ENCODE measurements around the gene ZMIZ2.
"Not testable (repeated sequence)": the region's sequence is repeated elsewhere in the genome, so short reads cannot be mapped to it uniquely, and the experiment has no call there.

The ZMIZ2 gene

DNA sequence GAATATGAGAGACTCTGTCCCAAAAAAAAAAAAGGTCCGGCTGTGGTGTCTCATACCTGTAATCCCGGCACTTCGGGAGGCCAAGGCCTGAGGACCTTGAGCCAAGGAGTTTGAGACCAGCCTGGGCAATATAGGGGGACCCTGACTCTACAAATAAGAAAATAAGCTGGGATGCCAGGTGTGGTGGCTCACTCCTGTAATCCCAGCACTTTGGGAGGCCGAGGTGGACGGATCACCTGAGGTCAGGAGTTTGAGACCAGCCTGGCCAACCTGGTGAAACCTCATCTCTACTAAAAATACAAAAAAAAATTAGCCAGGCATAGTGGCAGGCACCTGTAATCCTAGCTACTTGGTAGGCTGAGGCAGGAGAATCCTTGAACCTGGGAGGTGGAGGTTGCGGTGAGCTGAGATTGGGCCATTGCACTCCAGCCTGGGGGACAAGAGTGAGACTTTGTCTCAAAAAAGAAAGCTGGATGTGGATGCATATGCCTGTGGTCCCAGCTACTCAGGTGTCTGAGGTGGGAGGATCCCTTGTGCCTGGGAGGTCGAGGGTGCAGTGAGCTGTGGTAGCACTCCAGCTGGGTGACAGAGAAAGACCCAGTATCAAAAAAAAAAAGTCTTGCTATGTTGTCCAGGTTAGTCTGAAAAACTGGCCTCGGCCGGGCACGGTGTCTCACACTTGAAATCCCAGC lies 55.3 kb downstream of the ZMIZ2 start:
- not testable (repeated sequence) for DNase-seq

DNA sequence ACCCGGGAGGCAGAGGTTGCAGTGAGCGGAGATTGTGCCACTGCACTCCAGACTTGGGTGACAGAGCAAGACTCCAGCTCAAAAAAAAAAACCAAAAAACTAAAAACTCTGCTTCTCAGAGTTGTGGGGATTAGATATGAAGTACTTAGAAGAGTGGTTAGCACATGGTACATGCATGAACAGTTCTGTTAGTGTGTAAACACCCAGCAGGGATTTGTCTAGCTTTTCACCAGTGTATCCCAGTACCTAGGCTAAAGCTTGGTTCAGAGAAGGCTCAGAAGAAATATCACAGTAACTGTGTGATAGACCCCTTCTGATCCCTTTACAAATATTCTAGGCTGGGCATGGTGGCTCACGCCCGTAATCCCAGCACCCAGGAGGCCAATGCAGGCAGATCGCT lies 57.3 kb downstream of the ZMIZ2 start:
- DNase-seq = no peak

DNA sequence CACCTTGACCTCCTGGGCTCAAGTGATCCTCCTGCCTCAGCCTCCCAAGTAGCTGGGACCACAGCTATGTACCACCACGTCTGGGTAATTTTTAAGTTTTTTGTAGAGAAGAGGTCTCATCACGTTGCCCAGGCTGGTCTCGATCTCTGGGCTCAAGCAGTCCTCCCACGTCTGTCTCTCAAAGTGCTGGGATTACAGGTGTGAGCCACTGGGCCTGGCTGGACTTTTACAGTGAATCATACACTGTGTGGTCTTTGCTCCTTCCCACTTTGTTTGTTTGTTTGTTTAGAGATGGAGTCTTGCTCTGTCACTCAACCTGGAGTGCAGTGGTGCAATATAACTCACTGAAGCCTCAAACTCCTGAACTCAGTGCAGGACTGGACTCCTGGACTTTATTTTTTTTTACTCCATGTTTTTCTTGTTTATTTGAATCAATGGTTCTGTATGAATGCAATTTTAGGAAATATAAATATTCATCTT lies 60.3 kb downstream of the ZMIZ2 start:
- no peak for DNase-seq

DNA sequence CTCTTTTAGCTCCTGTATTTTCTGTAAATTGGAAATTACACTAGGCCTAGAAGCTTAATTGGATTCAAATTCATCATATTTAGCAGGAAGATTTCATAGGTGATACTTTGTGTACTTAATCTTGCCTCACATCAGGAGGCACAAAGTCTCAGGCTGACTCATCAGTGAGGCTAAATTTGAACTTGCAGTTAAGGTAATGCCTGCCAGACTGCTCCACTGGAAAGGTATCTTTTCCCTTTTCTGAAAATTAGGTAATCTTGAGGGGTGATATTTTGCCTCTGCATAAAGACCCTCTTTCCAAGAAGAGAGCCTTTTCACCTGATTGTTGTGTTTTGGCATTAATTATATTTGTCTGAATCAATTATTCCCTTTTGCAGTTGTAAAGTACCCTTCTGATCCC lies 62.4 kb downstream of the ZMIZ2 start:
- DNase-seq = no peak

DNA sequence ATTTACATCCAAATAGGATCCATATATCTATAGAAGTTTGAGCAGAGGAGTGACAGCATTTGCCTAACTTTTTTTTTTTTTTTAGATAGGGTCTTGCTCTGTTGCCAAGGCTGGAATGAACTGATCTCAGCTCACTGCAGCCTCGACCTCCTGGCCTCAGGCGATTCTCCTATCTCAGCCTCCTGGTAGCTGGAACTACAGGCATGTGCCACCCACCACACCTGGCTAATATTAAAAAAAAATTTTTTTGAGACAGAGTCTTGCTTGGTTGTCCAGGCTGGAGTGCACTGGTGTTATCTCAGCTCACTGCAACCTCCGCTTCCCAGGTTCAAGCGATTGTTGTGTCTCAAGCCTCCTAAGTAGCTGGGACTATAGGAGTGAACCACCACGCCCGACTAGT lies 62.9 kb downstream of the ZMIZ2 start:
- no peak for DNase-seq

DNA sequence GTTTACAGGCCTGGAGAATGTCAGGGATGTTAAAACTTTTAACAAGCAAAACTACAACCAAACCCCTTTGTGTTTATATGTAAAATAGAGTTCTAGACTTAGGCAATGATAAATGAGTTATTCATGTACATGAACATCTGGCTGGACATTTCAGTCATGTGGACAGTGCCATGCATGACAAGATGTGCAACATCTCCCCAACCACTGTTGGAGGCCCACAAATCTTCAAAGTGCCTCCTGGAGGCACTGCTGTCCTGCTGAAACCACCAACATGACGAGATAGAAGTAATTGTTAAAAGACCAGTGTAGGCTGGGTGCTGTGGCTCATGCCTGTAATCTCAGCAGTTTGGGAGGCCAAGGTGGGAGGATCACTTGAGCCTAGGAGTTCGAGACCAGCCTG lies 66.3 kb downstream of the ZMIZ2 start:
- no peak for DNase-seq

DNA sequence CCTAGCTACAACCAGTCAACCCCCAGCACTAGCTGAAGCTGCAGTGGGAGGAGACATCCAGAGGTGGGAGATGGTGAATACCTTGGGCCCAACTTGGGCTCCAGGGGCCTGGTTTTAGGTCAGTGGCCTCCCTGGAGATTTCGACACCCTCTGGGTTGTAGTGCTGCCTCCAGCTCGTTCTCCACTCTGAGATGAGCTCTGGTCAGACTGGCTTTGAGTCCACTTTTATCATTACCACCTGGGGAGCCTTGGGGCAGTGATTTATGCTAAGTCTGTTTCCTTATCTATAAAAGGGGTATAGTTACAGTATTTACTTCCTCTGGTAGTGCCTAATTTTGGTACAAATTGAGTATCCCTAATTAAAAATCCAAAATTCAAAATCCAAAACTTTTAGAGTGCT lies 70.6 kb downstream of the ZMIZ2 start:
- no peak for DNase-seq
